OCI-LY7 (cell line): Measurements from ENCODE around the gene WDFY4. TPM values are rescaled to one million over a fixed set of nuclear protein-coding genes. Genes with fewer than 3 reads are reported as not detected.

Experiments
- BruUV-seq: library from RNA; stranded (reverse); fragments of 400-500 nt; replicated peaks from 2 replicates; lab custom pipeline; 2021; lab: Mats Ljungman, UMichigan
- CTCF ChIA-PET: fragments of 300-600 bp; sonication (Branson Sonifier 250); formaldehyde crosslinking; loops from one replicate; lab custom pipeline; 2022; ENCODE audit warnings: antibody characterized with exemption; ENCODE audit not compliant: unreplicated experiment; lab: Charles Lee
- POLR2A ChIA-PET: fragments of 300-600 bp; sonication (Branson Sonifier 250); formaldehyde crosslinking; loops from one replicate; lab custom pipeline; 2022; ENCODE audit warnings: antibody characterized with exemption; lab: Charles Lee
- DNase-seq: peaks from one replicate; pipeline ENCODE4 v3.0.0-alpha.2; 2015; ENCODE audit warnings: low spot score
- H2AFZ ChIP-seq: fragments of 200-600 bp; sonication (generic), shearing (Covaris generic); 2 replicates; pipeline ENCODE4 v1.6.1; 2014; ENCODE audit warnings: mild to moderate bottlenecking, antibody characterized with exemption, low read length, moderate library complexity
- H3K27ac ChIP-seq: fragments of 200-600 bp; sonication (generic); 2 replicates; pipeline ENCODE4 v1.5.1; 2014; ENCODE audit warnings: mixed run types, low read depth, mild to moderate bottlenecking, moderate library complexity, low read length, inconsistent platforms; ENCODE audit not compliant: poor library complexity, severe bottlenecking
- H3K36me3 ChIP-seq: fragments of 200-600 bp; sonication (generic); 2 replicates; pipeline ENCODE4 v1.6.1; 2014; ENCODE audit warnings: mild to moderate bottlenecking, antibody characterized with exemption, low read length, moderate library complexity, mixed read lengths; ENCODE audit not compliant: insufficient read depth
- H3K4me1 ChIP-seq: fragments of 200-600 bp; sonication (generic); 2 replicates; pipeline ENCODE4 v1.5.1; 2014; ENCODE audit warnings: mild to moderate bottlenecking, low read length; ENCODE audit not compliant: insufficient read depth, poor library complexity, severe bottlenecking
- H3K4me2 ChIP-seq: fragments of 200-600 bp; sonication (generic); 2 replicates; pipeline ENCODE4 v1.6.1; 2014; ENCODE audit warnings: mild to moderate bottlenecking, low read length
- H3K4me3 ChIP-seq: fragments of 200-600 bp; sonication (generic); 2 replicates; pipeline ENCODE4 v1.5.1; 2014; ENCODE audit warnings: mild to moderate bottlenecking, low read depth, low read length; ENCODE audit not compliant: poor library complexity, severe bottlenecking
- H3K79me2 ChIP-seq: fragments of 200-600 bp; sonication (generic); 2 replicates; pipeline ENCODE4 v1.6.1; 2016; ENCODE audit warnings: low read depth, mild to moderate bottlenecking, low read length, moderate library complexity, mixed read lengths; ENCODE audit not compliant: insufficient read depth
- H3K9me2 ChIP-seq: fragments of 200-600 bp; sonication (generic); 2 replicates; pipeline ENCODE4 v1.6.1; 2016; ENCODE audit warnings: mild to moderate bottlenecking, low read length, mixed read lengths; ENCODE audit not compliant: insufficient read depth
- H3K9me3 ChIP-seq: fragments of 200-600 bp; sonication (generic); 2 replicates; pipeline ENCODE4 v1.6.1; 2014; ENCODE audit warnings: mild to moderate bottlenecking, mixed run types, low read length, mixed read lengths
- H4K20me1 ChIP-seq: fragments of 200-600 bp; sonication (generic); 2 replicates; pipeline ENCODE4 v1.6.1; 2014; ENCODE audit warnings: mild to moderate bottlenecking, antibody characterized with exemption, low read length, moderate library complexity, mixed read lengths; ENCODE audit not compliant: insufficient read depth
- CTCF ChIP-seq: fragments of 200-600 bp; sonication (generic); conservative IDR thresholded peaks from 2 replicates; pipeline ENCODE4 v1.5.1; 2014; ENCODE audit warnings: mild to moderate bottlenecking, antibody characterized with exemption, low read length, moderate library complexity, mixed read lengths
- EZH2phosphoT487 ChIP-seq: fragments of 200-600 bp; sonication (generic); IDR thresholded peaks from 2 replicates; pipeline ENCODE4 v1.6.1; 2018; ENCODE audit warnings: low read depth, borderline replicate concordance, mild to moderate bottlenecking, mixed run types, antibody characterized with exemption, low read length, moderate library complexity, mixed read lengths
- intact Hi-C: fragments of 100-400 bp; cut with micrococcal nuclease; formaldehyde crosslinking; loops from one replicate; pipeline ENCODE4 v1.10.0; 2022; ENCODE audit not compliant: unreplicated experiment
- total RNA-seq, 2 experiments: library from RNA; depleted of rRNA in 1 of 2; stranded (reverse); fragments of >200 nt in 1 of 2; shearing (Covaris generic) in 1 of 2; gene quantifications; 2 replicates each; pipeline ENCODE4 v1.2.3, GENCODE V29; 2014 to 2022

WDFY4 gene
- total RNA-seq, 2 experiments from 2014 or later, result 51.5 to 85.6 TPM

GRCh38 chr10:48649349-48649944 is 35.2 kb upstream of the WDFY4 start:
- H2AFZ ChIP-seq, result no peak overlapping the region
- no peaks in the 10 kb centered on the region for H3K9me3 ChIP-seq
- CTCF ChIA-PET, result no interaction called here
- no peak overlapping the region for H3K4me2 ChIP-seq
- H3K36me3 ChIP-seq, result no peaks in the 10 kb centered on the region
- peaks cover 6% of the 10 kb centered on the region for H3K4me1 ChIP-seq
- no peak overlapping the region for H3K4me3 ChIP-seq
- POLR2A ChIA-PET, result interaction anchor here (0.6 kb wide), 1 partner anchor 110 kb away, joined by 3 read pairs; no protein-coding TSS in a partner anchor
- H3K27ac ChIP-seq, result no peak overlapping the region
- intact Hi-C loops, result no loop called here
- no peaks in the 10 kb centered on the region for H4K20me1 ChIP-seq
- no TSS peak for BruUV-seq
- H3K79me2 ChIP-seq, result no peaks in the 10 kb centered on the region
- H3K9me2 ChIP-seq, result no peaks in the 10 kb centered on the region
- no peak for DNase-seq
- no peak for TF ChIP-seq EZH2phosphoT487
- no peak for TF ChIP-seq CTCF

- no peak for DNase-seq
- Histone ChIP-seq H3K79me2 (no peaks in the 10 kb centered on the region), H4K20me1 (no peaks in the 10 kb centered on the region), H3K27ac (no peak overlapping the region), H3K4me2 (no peak overlapping the region), H3K4me1 (peaks cover 9% of the 10 kb centered on the region), H3K9me3 (no peaks in the 10 kb centered on the region), H3K36me3 (no peaks in the 10 kb centered on the region), H3K9me2 (no peaks in the 10 kb centered on the region), H3K4me3 (no peak overlapping the region), H2AFZ (no peak overlapping the region)
- TF ChIP-seq EZH2phosphoT487, result no peak
- no peak for TF ChIP-seq CTCF
- BruUV-seq, result no TSS peak
- ChIA-PET POLR2A (interaction anchor here (0.6 kb wide), 1 partner anchor 51 kb away, joined by 3 read pairs; no protein-coding TSS in a partner anchor), CTCF (interaction anchor here (0.6 kb wide), 1 partner anchor 100 kb away, joined by 3 read pairs; no protein-coding TSS in a partner anchor)
- intact Hi-C loops, result loop anchor here (10.0 kb wide), 1 partner anchor 754 kb away; no protein-coding TSS in a partner anchor
Observed at GRCh38 chr10:48651293-48651692, 33.4 kb upstream of the WDFY4 start.

GRCh38 chr10:48651839-48652238 is 32.8 kb upstream of the WDFY4 start:
- TF ChIP-seq EZH2phosphoT487, result no peak
- TF ChIP-seq CTCF, result no peak
- no peak overlapping the region for H3K4me2 ChIP-seq
- peaks cover 14% of the 10 kb centered on the region for H3K4me1 ChIP-seq
- H3K36me3 ChIP-seq, result no peaks in the 10 kb centered on the region
- H2AFZ ChIP-seq, result no peak overlapping the region
- no peak overlapping the region for H3K27ac ChIP-seq
- no peaks in the 10 kb centered on the region for H3K79me2 ChIP-seq
- H3K9me2 ChIP-seq, result no peaks in the 10 kb centered on the region
- H4K20me1 ChIP-seq, result no peaks in the 10 kb centered on the region
- H3K4me3 ChIP-seq, result no peak overlapping the region
- no peaks in the 10 kb centered on the region for H3K9me3 ChIP-seq
- intact Hi-C loops, result loop anchor here (10.0 kb wide), 1 partner anchor 753 kb away; no protein-coding TSS in a partner anchor
- ChIA-PET CTCF (no interaction called here), POLR2A (interaction anchor here (0.6 kb wide), 1 partner anchor 61 kb away, joined by 3 read pairs; no protein-coding TSS in a partner anchor)
- DNase-seq, result no peak
- no TSS peak for BruUV-seq
